Urinary bladder (tissue), 4 donors: ENCODE results near the gene METTL17. TPM values are rescaled to one million over a fixed set of nuclear protein-coding genes. Genes with fewer than 3 reads are reported as not detected.
"Not testable (repeated sequence)": the region's sequence is repeated elsewhere in the genome, so short reads cannot be mapped to it uniquely, and the experiment has no call there.

Source experiments
- DNase-seq: peaks from one replicate; pipeline ENCODE4 v3.0.0-alpha.2; 2015; ENCODE audit errors: extremely low spot score
- H3K27ac ChIP-seq: one replicate; pipeline ENCODE4 v1.5.1; 2013; ENCODE audit warnings: low read depth, mild to moderate bottlenecking, moderate library complexity
- H3K36me3 ChIP-seq: one replicate; pipeline ENCODE4 v1.6.1; 2013; ENCODE audit warnings: mild to moderate bottlenecking, moderate library complexity; ENCODE audit not compliant: insufficient read depth
- H3K4me1 ChIP-seq: one replicate; pipeline ENCODE4 v1.6.1; 2013; ENCODE audit warnings: mild to moderate bottlenecking, moderate library complexity; ENCODE audit not compliant: insufficient read depth
- H3K4me3 ChIP-seq: one replicate; pipeline ENCODE4 v1.5.1; 2013; ENCODE audit warnings: low read depth, low read length
- WGBS: extraction: QIAGEN DNeasy Blood & Tissue Kit; methylation state at CpG from one replicate; pipeline ENCODE4 v1.1.7; 2013; 5-methylcytosine and 5-hydroxymethylcytosine counted together
- polyA plus RNA-seq: library from polyadenylated mRNA; stranded (reverse); fragments of 200-250 nt; gene quantifications from one replicate; pipeline ENCODE4 v1.2.3, GENCODE V29; 2013
- total RNA-seq: library from RNA; depleted of rRNA; stranded (reverse); fragments of >200 nt; gene quantifications from one replicate; pipeline ENCODE4 v1.2.3, GENCODE V29; 2014
- donor health status: healthy with polysubstance abuse.
- donor health status: healthy.

METTL17 gene
- total and polyA plus RNA-seq, 2 donors, result 38.3 to 52.1 TPM

GRCh38 chr14:21003788-21004346, 14.1 kb downstream of the METTL17 start:
- WGBS, result 43% methylated on average over 14 of the region's 14 CpGs
- Histone ChIP-seq H3K4me1 (no peaks in the 10 kb centered on the region), H3K27ac (no peak overlapping the region), H3K4me3 (no peak overlapping the region), H3K36me3 (no peaks in the 10 kb centered on the region)
- no peak for DNase-seq

- 25% methylated on average over 3 of the region's 3 CpGs for WGBS
- H3K27ac ChIP-seq, DNase-seq: not testable (repeated sequence)
Measured at GRCh38 chr14:21009721-21010120, 19.9 kb downstream of the METTL17 start.

GRCh38 chr14:21011136-21011535, 21.4 kb downstream of the METTL17 start:
- Histone ChIP-seq H3K27ac (no peak overlapping the region), H3K36me3 (no peaks in the 10 kb centered on the region), H3K4me3 (no peak overlapping the region), H3K4me1 (no peaks in the 10 kb centered on the region)
- DNase-seq, result no peak
- WGBS, result 80% methylated on average over 1 of the region's 1 CpG

More at GRCh38 chr14:21009721-21010120, 19.9 kb downstream of the METTL17 start:
- not testable (repeated sequence) for H3K4me1 ChIP-seq, H3K4me3 ChIP-seq, H3K36me3 ChIP-seq

- H3K27ac ChIP-seq, result no peak overlapping the region
- no peak overlapping the region for H3K4me3 ChIP-seq
- peaks cover 3% of the 10 kb centered on the region for H3K36me3 ChIP-seq
- no peaks in the 10 kb centered on the region for H3K4me1 ChIP-seq
- whole genome bisulfite sequencing, result 1% methylated on average over 4 of the region's 4 CpGs
- peak; percentile 84 for DNase-seq
Measured at GRCh38 chr14:21014761-21015190, 25.0 kb downstream of the METTL17 start.

GRCh38 chr14:21015312-21015711, 25.5 kb downstream of the METTL17 start:
- 74% methylated on average over 6 of the region's 6 CpGs for WGBS
- DNase-seq, result no peak
- Histone ChIP-seq H3K4me1 (no peaks in the 10 kb centered on the region), H3K4me3 (no peak overlapping the region), H3K27ac (no peak overlapping the region), H3K36me3 (peaks cover 3% of the 10 kb centered on the region)

GRCh38 chr14:21016413-21017190, 26.8 kb downstream of the METTL17 start:
- no peak overlapping the region for H3K4me3 ChIP-seq
- no peak overlapping the region for H3K27ac ChIP-seq
- no peaks in the 10 kb centered on the region for H3K4me1 ChIP-seq
- 70% methylated on average over 9 of the region's 9 CpGs for WGBS
- no peak for DNase-seq
- H3K36me3 ChIP-seq, result peaks cover 5% of the 10 kb centered on the region

GRCh38 chr14:21017528-21018245, 27.9 kb downstream of the METTL17 start:
- WGBS, result 67% methylated on average over 28 of the region's 28 CpGs
- Histone ChIP-seq H3K36me3 (peaks cover 5% of the 10 kb centered on the region), H3K4me1 (no peaks in the 10 kb centered on the region), H3K4me3 (no peak overlapping the region), H3K27ac (no peak overlapping the region)
- no peak for DNase-seq

- Histone ChIP-seq H3K4me3 (no peak overlapping the region), H3K4me1 (no peaks in the 10 kb centered on the region), H3K27ac (no peak overlapping the region), H3K36me3 (peaks cover 5% of the 10 kb centered on the region)
- no peak for DNase-seq
- WGBS, result 79% methylated on average over 7 of the region's 7 CpGs
Measured at GRCh38 chr14:21018286-21018685, 28.5 kb downstream of the METTL17 start.

- Histone ChIP-seq H3K36me3 (peaks cover 5% of the 10 kb centered on the region), H3K4me1 (no peaks in the 10 kb centered on the region), H3K27ac (no peak overlapping the region), H3K4me3 (no peak overlapping the region)
- DNase-seq, result no peak
- 92% methylated on average over 3 of the region's 3 CpGs for WGBS
Measured at GRCh38 chr14:21018781-21019180, 29.0 kb downstream of the METTL17 start.

GRCh38 chr14:21019366-21019765, 29.6 kb downstream of the METTL17 start:
- no peak overlapping the region for H3K4me3 ChIP-seq
- WGBS, result 65% methylated on average over 1 of the region's 1 CpG
- H3K4me1 ChIP-seq, result no peaks in the 10 kb centered on the region
- DNase-seq, result no peak
- peaks cover 5% of the 10 kb centered on the region for H3K36me3 ChIP-seq
- no peak overlapping the region for H3K27ac ChIP-seq

GRCh38 chr14:21020977-21021545, 31.3 kb downstream of the METTL17 start:
- 84% methylated on average over 5 of the region's 5 CpGs for WGBS
- peaks cover 5% of the 10 kb centered on the region for H3K36me3 ChIP-seq
- no peaks in the 10 kb centered on the region for H3K4me1 ChIP-seq
- H3K27ac ChIP-seq, result no peak overlapping the region
- no peak overlapping the region for H3K4me3 ChIP-seq
- no peak for DNase-seq

GRCh38 chr14:21022686-21023085, 32.9 kb downstream of the METTL17 start:
- Histone ChIP-seq H3K4me3 (no peak overlapping the region), H3K36me3 (peaks cover 5% of the 10 kb centered on the region), H3K4me1 (no peaks in the 10 kb centered on the region), H3K27ac (no peak overlapping the region)
- no peak for DNase-seq
- WGBS, result 80% methylated on average over 5 of the region's 5 CpGs

GRCh38 chr14:21023174-21023573, 33.4 kb downstream of the METTL17 start:
- H3K36me3 ChIP-seq, result peaks cover 3% of the 10 kb centered on the region
- no peaks in the 10 kb centered on the region for H3K4me1 ChIP-seq
- 53% methylated on average over 7 of the region's 7 CpGs for WGBS
- no peak for DNase-seq
- no peak overlapping the region for H3K27ac ChIP-seq
- no peak overlapping the region for H3K4me3 ChIP-seq
